ENCODE results near the gene IFNAR1. TPM values are rescaled to one million over a fixed set of nuclear protein-coding genes. Genes with fewer than 3 reads are reported as not detected.
"Not testable (repeated sequence)": the region's sequence is repeated elsewhere in the genome, so short reads cannot be mapped to it uniquely, and the experiment has no call there.

Gene IFNAR1
- total RNA-seq, 1 experiment from 2014 or later = 20.5 TPM

DNA sequence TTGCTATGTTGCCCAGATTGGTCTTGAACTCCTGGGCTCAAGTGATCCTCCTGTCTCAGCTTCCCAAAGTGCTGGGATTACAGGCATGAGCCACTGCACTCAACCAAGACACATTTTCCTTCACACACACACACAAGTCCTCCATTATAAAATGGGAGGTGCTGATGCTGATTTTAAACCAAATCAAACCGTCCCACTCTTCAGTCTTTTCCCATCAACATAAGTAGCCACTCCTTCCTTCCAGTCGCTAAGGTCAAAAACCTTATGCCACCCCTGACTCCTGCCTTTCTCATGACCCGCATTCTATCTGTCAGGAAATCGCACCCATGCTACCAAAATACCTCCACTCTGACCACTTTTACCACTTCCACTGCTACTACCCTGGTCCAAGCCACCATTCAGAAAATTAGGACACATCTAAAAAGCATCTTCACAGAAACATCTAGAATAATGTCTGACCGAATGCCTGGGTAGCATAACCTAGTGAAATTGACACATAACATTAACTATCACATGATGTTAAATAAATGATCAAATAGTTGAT, 50.4 kb downstream of the IFNAR1 start:
- no peak for DNase-seq (ENCODE audit: low spot score)

GRCh38 chr21:33377221-33377920, 52.6 kb downstream of the IFNAR1 start:
- no peak for DNase-seq (ENCODE audit: low spot score)

DNA sequence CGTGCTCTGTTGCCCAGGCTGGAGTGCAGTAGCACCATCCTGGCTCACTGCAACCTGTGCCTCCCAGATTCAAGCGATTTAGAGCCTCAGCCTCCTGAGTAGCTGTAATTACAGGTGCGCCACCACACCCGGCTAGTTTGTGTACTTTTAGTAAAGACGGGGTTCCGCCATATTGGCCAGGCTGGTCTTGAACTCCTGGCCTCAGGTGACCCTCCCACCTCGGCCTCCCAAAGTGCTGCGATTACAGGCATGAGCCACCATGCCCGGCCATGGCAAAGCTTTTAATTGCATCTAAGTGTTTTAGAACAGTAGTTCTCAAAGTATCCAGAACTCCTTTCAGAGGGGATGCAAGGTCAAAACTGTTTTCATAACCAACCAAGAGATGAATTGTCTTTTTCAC, 53.3 kb downstream of the IFNAR1 start:
- no peak for DNase-seq (ENCODE audit: low spot score)

- peak; percentile 84 for DNase-seq (ENCODE audit: low spot score)
Measured at GRCh38 chr21:33379934-33380333, 55.2 kb downstream of the IFNAR1 start.

GRCh38 chr21:33380483-33380998, 55.8 kb downstream of the IFNAR1 start:
- peak; percentile 99 for DNase-seq (ENCODE audit: low spot score)

DNA sequence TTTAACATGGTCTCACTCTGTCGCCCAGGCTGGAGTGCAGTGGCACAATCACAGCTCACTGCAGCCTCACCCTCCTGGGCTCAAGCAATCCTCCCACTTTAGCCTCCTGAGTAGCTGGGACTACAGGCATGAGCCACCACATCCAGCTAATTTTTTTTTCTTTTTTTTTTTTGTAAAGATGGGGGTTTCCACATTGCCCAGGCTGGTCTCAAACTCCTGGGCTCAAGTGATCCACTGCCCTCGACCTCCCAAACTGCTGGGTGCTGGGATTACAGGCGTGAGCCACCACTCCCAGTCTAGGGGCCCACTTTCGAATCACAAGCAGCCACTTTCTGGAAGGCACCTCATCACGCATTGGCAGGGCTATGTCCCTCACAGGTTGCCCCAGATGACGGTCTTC, 56.6 kb downstream of the IFNAR1 start:
- not testable (repeated sequence) for DNase-seq (ENCODE audit: low spot score)

DNA sequence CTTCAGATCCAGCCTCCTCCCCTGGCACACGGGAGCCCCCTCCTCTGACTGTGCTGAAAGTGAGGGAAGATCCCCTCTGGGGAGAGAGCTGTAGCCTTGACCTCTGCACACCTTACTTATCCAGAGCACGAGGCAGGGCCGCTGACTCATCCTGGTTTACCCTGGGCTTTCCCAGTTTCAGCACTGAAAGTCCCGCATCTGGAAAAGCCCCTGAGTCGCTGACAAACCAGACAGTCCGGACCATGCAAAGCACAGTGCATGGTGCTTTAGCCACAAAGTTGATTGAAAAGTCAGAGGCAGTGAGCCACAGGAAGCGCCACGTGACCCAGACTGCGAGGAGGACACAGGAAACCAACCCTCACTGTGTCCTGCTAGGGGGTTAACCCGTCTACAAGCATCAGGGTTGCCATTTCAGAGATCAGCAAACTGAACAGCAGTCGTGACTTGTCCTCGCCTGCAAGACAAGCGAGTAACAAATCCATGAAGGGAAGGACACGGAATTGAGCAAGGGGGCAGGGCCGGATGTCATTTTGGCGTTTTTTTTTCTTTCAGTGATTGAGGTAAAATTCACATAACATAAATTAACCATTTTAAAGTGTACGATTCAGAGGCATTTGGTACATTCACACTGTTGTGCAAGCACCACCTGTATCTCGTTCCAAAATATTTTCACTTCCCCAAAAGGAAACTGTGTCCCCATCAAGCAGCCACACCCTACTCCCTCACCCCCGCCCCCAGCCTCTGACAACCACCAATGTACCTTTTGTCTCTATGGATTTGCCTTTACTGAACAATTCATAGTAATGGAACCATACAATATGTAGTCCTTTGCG, 58.5 kb downstream of the IFNAR1 start:
- DNase-seq (ENCODE audit: low spot score) = peak; percentile 97

DNA sequence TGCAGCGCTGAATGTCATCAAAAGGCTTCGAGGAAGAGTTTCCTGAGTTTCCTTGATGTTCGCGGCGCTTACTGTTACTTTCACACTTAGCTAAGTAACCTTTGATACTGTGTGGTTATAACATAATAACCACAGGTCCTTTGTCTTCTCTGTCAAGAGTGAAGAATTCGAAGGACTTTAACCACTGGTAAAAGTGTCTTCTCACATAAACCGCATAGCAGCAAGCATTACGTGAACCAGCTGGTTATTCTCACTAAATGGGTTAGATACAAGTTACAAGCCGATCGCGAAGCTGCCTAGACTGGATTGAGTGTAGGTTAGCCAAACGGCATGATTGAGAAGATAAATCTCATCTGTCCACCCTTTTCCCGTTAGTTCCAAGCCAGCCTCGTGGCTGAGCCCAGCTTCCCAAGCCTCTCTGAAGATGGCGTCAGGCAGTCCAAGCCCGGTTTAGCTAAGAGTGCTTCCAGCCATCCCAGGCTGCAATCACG, 60.1 kb downstream of the IFNAR1 start:
- peak; percentile 69 for DNase-seq (ENCODE audit: low spot score)

GRCh38 chr21:33386222-33386784, 61.5 kb downstream of the IFNAR1 start:
- DNase-seq (ENCODE audit: low spot score) = no peak

- DNase-seq (ENCODE audit: low spot score) = no peak
Measured at GRCh38 chr21:33387294-33387693, 62.5 kb downstream of the IFNAR1 start.

- DNase-seq (ENCODE audit: low spot score) = no peak
Measured at GRCh38 chr21:33388188-33388587, 63.4 kb downstream of the IFNAR1 start.

DNA sequence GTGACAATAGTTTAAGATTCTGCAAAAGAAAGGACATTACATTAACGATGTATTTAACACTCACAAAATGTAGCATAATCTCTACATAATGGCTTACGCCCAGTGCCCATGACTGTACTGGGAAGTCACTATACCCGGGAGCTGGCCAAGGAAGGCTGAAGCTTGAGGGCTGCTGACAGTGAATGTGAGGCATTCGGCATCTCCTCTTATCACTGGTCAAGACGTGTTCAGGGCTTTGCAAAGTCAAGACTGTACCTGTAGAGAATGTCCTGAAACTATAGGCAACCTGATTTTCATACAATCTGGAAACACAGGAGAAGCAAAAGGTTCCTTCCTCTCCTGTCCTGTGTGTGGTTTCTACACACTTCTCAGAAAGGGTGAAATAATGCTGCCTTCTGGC, 65.7 kb downstream of the IFNAR1 start:
- no peak for DNase-seq (ENCODE audit: low spot score)

GRCh38 chr21:33391656-33392055, 66.9 kb downstream of the IFNAR1 start:
- no peak for DNase-seq (ENCODE audit: low spot score)

- no peak for DNase-seq (ENCODE audit: low spot score)
Measured at GRCh38 chr21:33392284-33392985, 67.7 kb downstream of the IFNAR1 start.

DNA sequence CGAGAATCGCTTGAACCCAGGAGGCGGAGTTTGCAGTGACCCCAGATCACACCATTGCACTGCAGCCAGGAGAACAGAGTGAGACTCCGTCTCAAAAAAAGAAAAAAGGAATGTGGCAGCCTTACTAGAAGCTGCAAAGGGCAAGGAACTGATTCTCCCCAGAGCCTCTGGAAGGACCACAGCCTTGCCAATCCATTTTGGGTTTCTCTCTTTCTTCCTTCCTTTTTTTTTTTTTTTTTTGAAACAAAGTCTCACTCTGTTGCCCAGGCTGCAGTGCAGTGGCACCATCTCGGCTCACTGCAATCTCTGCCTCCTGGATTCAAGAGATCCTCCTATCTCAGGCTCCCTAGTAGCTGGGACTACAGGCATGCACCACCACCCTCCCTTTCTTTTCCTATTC, 68.6 kb downstream of the IFNAR1 start:
- DNase-seq (ENCODE audit: low spot score) = no peak

DNA sequence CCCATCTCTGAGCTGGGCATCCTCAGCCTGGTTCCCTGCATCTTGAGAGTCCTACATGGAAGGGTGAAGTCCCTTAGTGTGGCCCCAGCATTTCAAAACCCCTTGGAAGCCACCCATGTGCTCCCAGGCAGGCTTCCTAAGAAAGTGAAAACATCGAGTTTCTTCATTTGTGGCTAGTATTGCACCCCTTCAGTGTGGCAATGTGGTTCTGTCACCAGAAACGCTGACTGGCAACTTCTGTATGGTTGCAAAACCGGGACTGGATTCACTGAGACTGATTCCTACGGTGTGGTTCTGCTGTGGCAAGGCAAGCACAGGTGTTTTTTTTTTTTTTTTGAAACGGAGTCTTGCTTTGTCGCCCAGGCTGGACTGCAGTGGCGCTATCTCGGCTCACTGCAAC, 69.5 kb downstream of the IFNAR1 start:
- no peak for DNase-seq (ENCODE audit: low spot score)

- DNase-seq (ENCODE audit: low spot score) = peak; percentile 99
Measured at GRCh38 chr21:33395891-33396331, 71.1 kb downstream of the IFNAR1 start.

- no peak for DNase-seq (ENCODE audit: low spot score)
Measured at GRCh38 chr21:33396436-33396835, 71.7 kb downstream of the IFNAR1 start.

GRCh38 chr21:33396951-33397350, 72.2 kb downstream of the IFNAR1 start:
- DNase-seq (ENCODE audit: low spot score) = peak; percentile 81

GRCh38 chr21:33397717-33398116, 72.9 kb downstream of the IFNAR1 start:
- DNase-seq (ENCODE audit: low spot score) = no peak

DNA sequence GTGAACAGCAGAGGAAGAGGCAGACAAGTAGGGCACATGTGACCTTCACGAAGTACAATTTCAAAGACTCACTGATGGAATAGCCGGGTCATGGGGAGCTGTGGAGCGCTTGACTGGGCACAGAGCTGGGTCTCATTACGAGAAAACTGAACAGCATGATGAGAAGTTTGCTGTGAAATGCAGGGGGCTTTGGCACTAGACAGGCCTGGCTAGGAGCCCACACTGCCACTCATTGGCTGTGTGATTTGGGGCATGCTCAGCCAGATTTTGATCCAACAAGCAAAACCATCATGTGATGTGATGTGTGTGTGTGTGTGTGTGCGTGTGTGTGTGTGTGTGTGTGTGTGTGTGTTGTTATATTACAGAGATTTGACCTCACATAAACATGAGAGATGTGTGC, 73.6 kb downstream of the IFNAR1 start:
- no peak for DNase-seq (ENCODE audit: low spot score)

DNA sequence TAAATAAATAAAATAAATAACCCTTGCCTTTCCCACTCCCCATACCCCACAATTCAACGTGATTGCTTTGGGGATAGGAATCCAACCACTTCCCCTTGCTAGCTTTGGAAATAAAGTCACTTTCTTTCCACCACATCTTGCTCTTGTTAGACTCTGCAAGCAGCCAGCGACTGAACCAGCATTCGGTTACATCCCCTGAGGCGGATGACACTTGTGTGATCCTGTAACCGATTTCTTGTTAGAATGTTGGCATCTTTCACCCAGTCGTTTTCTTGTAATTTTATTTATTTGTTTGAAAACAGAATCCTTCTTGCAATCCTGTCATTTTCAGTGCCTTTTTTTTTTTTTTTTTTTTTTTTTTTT, 76.8 kb downstream of the IFNAR1 start:
- no peak for DNase-seq (ENCODE audit: low spot score)
